ENCODE data around the gene CENPT. TPM values are rescaled to one million over a fixed set of nuclear protein-coding genes. Genes with fewer than 3 reads are reported as not detected.
"Not testable (repeated sequence)": the region's sequence is repeated elsewhere in the genome, so short reads cannot be mapped to it uniquely, and the experiment has no call there.

The CENPT gene
- total RNA-seq, 2 experiments from 2014 or later, result 49.3 to 50.7 TPM

- CTCF ChIA-PET, result interaction anchor here (1.8 kb wide), 1 partner anchor 21 kb away, joined by 6 read pairs; no protein-coding TSS in a partner anchor
- POLR2A ChIA-PET, result no interaction called here
Observed at GRCh38 chr16:67837811-67838210, 9.7 kb downstream of the CENPT start.

DNA sequence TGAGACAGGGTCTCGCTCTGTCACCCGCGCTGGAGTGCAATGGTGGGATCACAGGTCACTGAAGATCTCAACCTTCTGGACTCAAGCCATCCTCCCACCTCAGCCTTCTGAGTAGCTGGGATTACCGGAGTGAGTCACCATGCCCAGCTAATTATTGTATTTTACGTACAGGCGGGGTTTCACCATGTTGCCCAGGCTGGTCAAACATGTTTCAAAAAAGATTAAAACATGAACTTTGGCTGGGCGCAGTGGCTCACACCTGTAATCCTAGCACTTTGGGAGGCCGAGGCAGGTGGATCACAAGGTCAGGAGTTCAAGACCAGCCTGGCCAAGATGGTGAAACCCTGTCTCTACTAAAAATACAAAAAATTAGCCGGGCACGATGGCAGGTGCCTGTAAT, 10.3 kb downstream of the CENPT start:
- CTCF ChIA-PET, result interaction anchor here (1.6 to 1.8 kb wide), 2 partner anchors 21 to 30 kb away, joined by 3 to 6 read pairs; no protein-coding TSS in a partner anchor
- POLR2A ChIA-PET, result not testable (repeated sequence)

DNA sequence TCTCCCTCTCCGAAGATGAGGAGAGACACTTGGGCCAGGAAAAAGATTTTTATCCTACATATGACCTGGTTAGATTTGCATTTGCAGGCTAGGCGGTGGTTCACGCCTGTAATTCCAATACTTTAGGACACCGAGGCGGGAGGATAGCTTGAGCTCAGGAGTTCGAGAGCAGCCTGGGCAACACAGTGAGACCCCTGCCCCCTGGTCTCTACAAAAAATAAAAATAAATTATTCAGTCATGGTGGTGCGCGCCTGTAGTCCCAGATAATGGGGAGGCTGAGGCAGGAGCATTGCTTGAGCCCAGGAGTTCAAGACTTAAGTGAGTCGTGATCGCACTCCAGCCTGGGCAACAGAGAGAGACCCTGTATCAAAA, 13.3 kb downstream of the CENPT start:
- POLR2A ChIA-PET, result interaction anchor here (0.6 to 2.1 kb wide), 6 partner anchors 12 to 173 kb away, joined by 3 to 8 read pairs (median 6); partner anchors contain the start of genes NUTF2, PARD6A, PSMB10 and RANBP10
- CTCF ChIA-PET, result interaction anchor here (0.5 to 2.4 kb wide), 5 partner anchors 11 to 206 kb away, joined by 3 to 16 read pairs (median 7); partner anchors contain the start of gene NUTF2

- CTCF ChIA-PET, result interaction anchor here (0.5 to 2.4 kb wide), 7 partner anchors 9 to 207 kb away, joined by 3 to 16 read pairs (median 3); partner anchors contain the start of gene NUTF2
- POLR2A ChIA-PET, result interaction anchor here (0.6 to 2.1 kb wide), 6 partner anchors 13 to 173 kb away, joined by 3 to 8 read pairs (median 6); partner anchors contain the start of genes NUTF2, PARD6A, PSMB10 and RANBP10
Observed at GRCh38 chr16:67833415-67834241, 13.9 kb downstream of the CENPT start.

DNA sequence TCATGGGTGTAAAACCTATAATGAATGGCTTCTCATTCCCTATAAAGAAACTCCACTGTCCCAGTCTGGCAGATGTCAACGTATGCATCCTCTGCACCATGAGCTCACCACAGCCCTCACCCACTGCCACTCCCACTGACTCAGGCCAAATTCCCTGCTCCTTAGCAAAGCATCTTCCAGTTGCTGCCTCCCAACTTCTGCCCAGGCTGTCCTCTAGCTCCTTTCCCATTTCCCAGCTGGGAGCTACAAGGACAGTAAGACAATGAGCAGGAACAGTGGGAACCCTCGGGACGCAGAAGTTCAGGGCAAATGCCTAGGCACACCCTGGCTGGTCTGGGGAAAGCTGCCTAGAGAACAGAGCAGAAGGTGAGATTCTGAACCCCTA, 14.5 kb downstream of the CENPT start:
- ChIA-PET CTCF (interaction anchor here (0.6 to 2.4 kb wide), 5 partner anchors 10 to 109 kb away, joined by 3 to 16 read pairs (median 3); partner anchors contain the start of gene NUTF2), POLR2A (interaction anchor here (1.0 to 2.1 kb wide), 4 partner anchors 13 to 172 kb away, joined by 4 to 8 read pairs (median 8); partner anchors contain the start of genes NUTF2, PARD6A and PSMB10)

- ChIA-PET CTCF (interaction anchor here (0.6 to 2.2 kb wide), 2 partner anchors 12 to 15 kb away, joined by 3 to 8 read pairs; no protein-coding TSS in a partner anchor), POLR2A (no interaction called here)
Observed at GRCh38 chr16:67828651-67829050, 18.8 kb downstream of the CENPT start.

GRCh38 chr16:67825906-67826305, 21.6 kb downstream of the CENPT start:
- ChIA-PET CTCF (interaction anchor here (1.0 to 1.7 kb wide), 2 partner anchors 10 kb away, joined by 4 to 7 read pairs; no protein-coding TSS in a partner anchor), POLR2A (no interaction called here)

GRCh38 chr16:67825119-67825518, 22.4 kb downstream of the CENPT start:
- ChIA-PET POLR2A (no interaction called here), CTCF (no interaction called here)

DNA sequence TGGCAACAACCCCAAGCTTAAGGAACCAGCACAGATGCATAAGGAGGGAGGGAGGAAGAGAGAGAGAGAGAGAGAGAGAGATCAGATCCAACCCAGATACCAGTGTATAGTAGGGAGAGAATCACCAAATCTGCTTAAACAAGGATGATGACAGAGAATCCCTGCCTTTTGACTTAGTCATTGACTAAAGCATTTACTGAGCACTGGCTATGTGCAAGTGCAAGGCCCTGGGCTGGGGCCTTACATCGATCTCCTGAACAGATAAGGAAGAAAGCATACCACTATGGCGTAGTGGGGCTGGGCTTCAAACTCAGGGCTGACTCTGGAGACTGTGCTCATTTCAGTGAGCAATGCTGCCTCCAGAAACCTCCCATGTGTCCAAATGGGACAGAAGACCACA, 25.0 kb downstream of the CENPT start:
- CTCF ChIA-PET, result interaction anchor here (0.7 kb wide), 1 partner anchor 150 kb away, joined by 3 read pairs; no protein-coding TSS in a partner anchor
- POLR2A ChIA-PET, result no interaction called here

DNA sequence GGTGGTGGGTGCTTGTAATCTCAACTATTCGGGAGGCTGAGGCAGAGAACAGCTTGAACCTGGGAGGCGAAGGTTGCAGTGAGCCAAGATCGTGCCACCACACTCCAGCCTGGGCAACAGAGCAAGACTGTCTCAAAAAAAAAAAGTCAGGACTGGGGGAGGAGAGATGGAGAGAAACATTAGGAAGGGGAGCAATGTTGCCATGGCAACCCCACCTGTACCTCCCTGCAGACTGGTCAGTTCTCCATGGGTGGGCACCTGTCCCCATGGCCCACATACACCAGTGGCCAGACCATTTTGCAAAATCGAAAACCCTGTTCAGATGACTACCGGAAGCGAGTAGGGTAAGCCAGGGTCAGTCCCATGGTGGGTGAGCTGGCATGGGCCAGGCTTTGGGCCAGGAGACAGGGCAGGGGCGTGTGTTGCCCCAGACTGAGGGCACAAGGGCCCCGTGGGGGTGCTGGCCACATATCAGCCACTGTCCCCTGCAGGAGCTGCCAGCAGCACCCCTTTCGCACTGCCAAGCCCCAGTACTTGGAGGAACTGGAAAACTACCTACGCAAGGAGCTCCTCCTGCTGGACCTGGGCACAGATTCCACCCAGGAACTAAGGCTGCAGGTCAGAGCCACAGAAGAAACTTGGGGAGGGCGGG, 26.8 kb downstream of the CENPT start:
- ChIA-PET POLR2A (no interaction called here), CTCF (interaction anchor here (1.2 kb wide), 1 partner anchor 299 kb away, joined by 6 read pairs; no protein-coding TSS in a partner anchor)

DNA sequence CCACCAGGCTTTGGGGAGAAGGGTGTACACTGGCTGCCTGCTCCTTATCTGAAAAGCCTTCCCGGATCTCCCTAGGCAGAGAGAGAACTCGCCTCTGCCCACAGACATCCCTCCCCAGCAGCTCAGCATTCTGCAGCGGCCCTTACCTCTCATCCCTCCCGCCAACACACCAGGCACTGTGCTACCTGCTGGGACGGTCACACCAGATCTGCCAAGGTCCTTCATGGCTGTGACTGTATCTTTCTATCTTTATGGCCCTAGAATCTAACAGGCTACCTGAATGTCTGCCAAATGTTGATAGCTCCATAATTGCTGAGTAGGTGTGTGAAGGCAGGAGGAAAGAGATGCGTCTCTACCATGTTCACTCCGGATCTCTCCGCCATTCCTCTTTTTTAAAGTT, 32.9 kb downstream of the CENPT start:
- POLR2A ChIA-PET, result no interaction called here
- CTCF ChIA-PET, result interaction anchor here (0.6 to 1.3 kb wide), 5 partner anchors 43 to 294 kb away, joined by 3 to 5 read pairs (median 3); no protein-coding TSS in a partner anchor

DNA sequence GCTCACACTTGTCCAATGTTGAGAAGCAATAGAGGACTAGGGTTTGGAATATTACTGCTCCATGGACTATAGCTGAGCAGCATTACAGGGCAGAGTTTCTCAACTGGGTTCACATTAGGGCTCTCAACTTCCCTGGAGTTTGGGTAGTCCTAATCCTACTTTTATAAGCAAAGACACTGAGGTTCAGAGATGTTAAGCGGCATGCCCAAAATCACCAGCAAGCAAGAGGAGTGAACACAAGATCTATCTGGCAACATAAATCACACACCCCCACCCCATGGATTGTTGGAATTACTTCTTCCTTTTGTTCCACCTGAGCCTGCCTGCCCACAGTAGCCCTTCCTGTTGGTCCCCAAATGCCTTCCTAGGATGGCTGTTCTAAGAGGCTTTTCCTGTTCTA, 35.6 kb downstream of the CENPT start:
- POLR2A ChIA-PET, result no interaction called here
- CTCF ChIA-PET, result interaction anchor here (1.1 to 1.2 kb wide), 2 partner anchors 16 to 229 kb away, joined by 3 to 4 read pairs; no protein-coding TSS in a partner anchor

DNA sequence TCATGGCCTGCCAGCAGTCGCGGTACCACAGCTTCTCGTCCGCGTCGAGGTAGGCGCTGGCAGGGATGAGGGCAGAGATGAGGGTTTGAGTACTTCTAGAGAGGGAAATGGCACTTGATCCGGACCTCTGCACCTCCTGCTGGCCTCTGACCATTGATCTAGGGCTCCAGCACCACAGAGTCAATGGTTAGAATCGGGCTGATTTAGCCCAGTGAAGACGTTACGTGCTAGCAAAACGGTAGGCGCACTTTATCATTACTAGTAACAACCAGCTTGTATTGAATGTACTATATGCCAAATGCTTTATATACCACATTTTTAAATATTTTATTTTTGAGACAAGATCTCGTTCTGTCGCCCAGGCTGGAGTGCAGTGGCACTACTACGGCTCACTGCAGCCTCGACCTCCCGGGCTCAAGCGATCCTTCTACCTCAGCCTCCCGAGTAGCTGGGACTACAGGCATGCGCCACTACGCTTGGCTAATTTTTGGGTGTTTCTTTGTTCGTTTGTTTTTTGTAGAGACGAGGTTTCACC, 40.3 kb downstream of the CENPT start:
- POLR2A ChIA-PET, result interaction anchor here (0.6 to 1.7 kb wide), 5 partner anchors 27 to 147 kb away, joined by 3 to 5 read pairs (median 4); partner anchors contain the start of genes ACD, C16orf86, ENKD1 and GFOD2
- CTCF ChIA-PET, result interaction anchor here (0.7 to 3.2 kb wide), 9 partner anchors 10 to 480 kb away, joined by 3 to 31 read pairs (median 3); partner anchors contain the start of gene GFOD2

- ChIA-PET CTCF (interaction anchor here (0.5 to 3.2 kb wide), 8 partner anchors 10 to 286 kb away, joined by 3 to 31 read pairs (median 4); partner anchors contain the start of genes CENPT and GFOD2), POLR2A (interaction anchor here (0.6 to 1.7 kb wide), 5 partner anchors 27 to 146 kb away, joined by 3 to 5 read pairs (median 4); partner anchors contain the start of genes ACD, C16orf86, ENKD1 and GFOD2)
Observed at GRCh38 chr16:67806428-67807147, 40.9 kb downstream of the CENPT start, which contains the start of the genes RANBP10 and TSNAXIP1. Gene RANBP10 (minus strand): TSS chr16:67806560. CDS start chr16:67806536, 24 bp downstream. Gene TSNAXIP1 (plus strand): TSS chr16:67806889. CDS start chr16:67807150, 261 bp downstream.

GRCh38 chr16:67805718-67806427, 41.6 kb downstream of the CENPT start:
- ChIA-PET POLR2A (interaction anchor here (1.1 to 1.7 kb wide), 4 partner anchors 28 to 139 kb away, joined by 3 to 5 read pairs (median 4); partner anchors contain the start of genes C16orf86, ENKD1 and GFOD2), CTCF (interaction anchor here (0.5 to 3.2 kb wide), 6 partner anchors 11 to 160 kb away, joined by 3 to 31 read pairs (median 4); partner anchors contain the start of genes CENPT and GFOD2)

DNA sequence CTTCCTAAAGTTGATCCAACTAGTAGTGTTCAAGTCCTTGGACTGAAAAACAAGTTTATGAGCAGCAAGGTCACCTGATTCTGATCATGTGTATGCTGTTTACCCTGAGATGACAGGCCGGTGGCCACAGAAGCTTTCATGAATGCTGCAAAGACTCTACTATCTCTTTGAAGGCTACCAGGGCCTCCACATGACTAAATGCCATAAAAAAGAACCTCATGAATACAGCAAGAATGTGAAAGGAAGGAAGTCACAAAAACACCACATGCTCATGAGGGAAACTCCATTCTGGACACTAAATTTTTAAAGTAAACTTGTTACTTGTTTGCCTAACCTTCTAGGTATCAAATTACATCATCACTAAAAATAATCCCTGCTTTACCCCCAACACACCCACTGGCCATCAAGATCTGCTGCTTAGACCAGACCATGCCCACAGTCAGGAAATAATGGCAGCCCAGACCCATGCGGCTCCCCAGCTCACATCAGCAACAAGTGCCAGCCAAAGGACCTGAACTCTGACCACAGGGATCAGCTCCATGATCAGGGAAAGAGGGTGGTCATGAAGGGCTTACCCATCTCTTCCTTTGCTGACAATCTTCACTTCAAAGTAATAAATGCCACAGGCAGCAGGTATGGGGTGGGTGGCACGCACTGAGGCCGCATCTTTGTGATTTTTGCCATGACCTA, 42.5 kb downstream of the CENPT start:
- ChIA-PET POLR2A (no interaction called here), CTCF (interaction anchor here (3.9 kb wide), 1 partner anchor 12 kb away, joined by 20 read pairs; no protein-coding TSS in a partner anchor)

DNA sequence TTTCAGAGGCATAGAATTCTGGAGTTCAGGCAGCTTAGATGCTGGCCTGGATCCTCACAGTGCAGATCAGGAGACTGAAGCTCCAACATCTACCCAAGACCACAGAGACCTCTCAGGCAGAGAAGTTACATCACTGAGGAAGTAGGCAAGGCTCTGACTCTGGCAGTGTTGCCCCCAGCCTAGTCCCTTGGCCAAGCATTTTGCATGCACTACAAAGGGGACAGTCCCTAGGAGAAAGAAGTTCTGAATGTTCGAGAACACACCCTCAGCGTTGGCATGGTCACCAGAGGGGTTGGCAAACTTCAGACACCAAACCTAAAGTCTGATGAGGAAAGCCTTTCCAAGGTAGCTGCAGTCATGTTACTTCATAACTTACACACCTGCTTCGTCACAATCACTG, 43.6 kb downstream of the CENPT start:
- ChIA-PET POLR2A (no interaction called here), CTCF (interaction anchor here (0.7 to 3.9 kb wide), 2 partner anchors 13 to 573 kb away, joined by 3 to 20 read pairs; no protein-coding TSS in a partner anchor)

Data from activated CD8-positive, alpha-beta memory T cell treated with anti-CD3 and anti-CD28 coated beads for 36 hours (primary cell).